ENCODE results near the gene CAMTA1. TPM values are rescaled to one million over a fixed set of nuclear protein-coding genes. Genes with fewer than 3 reads are reported as not detected.
"Not testable (repeated sequence)": the region's sequence is repeated elsewhere in the genome, so short reads cannot be mapped to it uniquely, and the experiment has no call there.

Gene CAMTA1
- 34.4 TPM for total RNA-seq

- ATAC-seq: no peak
These were observed at the start of gene CAMTA1 for GRCh38 chr1:6785318-6785727. CAMTA1 (plus strand) TSS chr1:6785454; CDS start chr1:6785531, 77 bp downstream.

GRCh38 chr1:6738987-6739676, 46.1 kb upstream of the CAMTA1 start:
- no peak for ATAC-seq

GRCh38 chr1:6742676-6743188, 42.5 kb upstream of the CAMTA1 start:
- ATAC-seq: not testable (repeated sequence)

GRCh38 chr1:6743189-6744101, 41.8 kb upstream of the CAMTA1 start:
- peak; percentile 88 for ATAC-seq

- no peak for ATAC-seq
These were observed 40.2 kb upstream of the CAMTA1 start for GRCh38 chr1:6745073-6745472.

- no peak for ATAC-seq
These were observed 37.6 kb upstream of the CAMTA1 start for GRCh38 chr1:6747674-6748073.

GRCh38 chr1:6750490-6750889, 34.8 kb upstream of the CAMTA1 start:
- no peak for ATAC-seq

- peak; percentile 80 for ATAC-seq
These were observed 31.7 kb upstream of the CAMTA1 start for GRCh38 chr1:6753320-6754140.

- no peak for ATAC-seq
These were observed 28.8 kb upstream of the CAMTA1 start for GRCh38 chr1:6756457-6756856.

- ATAC-seq: no peak
These were observed 27.4 kb upstream of the CAMTA1 start for GRCh38 chr1:6757719-6758435.

GRCh38 chr1:6761196-6761737, 24.0 kb upstream of the CAMTA1 start:
- ATAC-seq: no peak

GRCh38 chr1:6762060-6762459, 23.2 kb upstream of the CAMTA1 start:
- peak; percentile 91 for ATAC-seq

GRCh38 chr1:6770751-6771440, 14.4 kb upstream of the CAMTA1 start:
- ATAC-seq: peak; percentile 61

- ATAC-seq: no peak
These were observed 13.8 kb upstream of the CAMTA1 start for GRCh38 chr1:6771441-6771769.

- no peak for ATAC-seq
These were observed 10.9 kb upstream of the CAMTA1 start for GRCh38 chr1:6774381-6774780.

- no peak for ATAC-seq
These were observed 9.8 kb upstream of the CAMTA1 start for GRCh38 chr1:6775261-6776043.

GRCh38 chr1:6776389-6776788, 8.9 kb upstream of the CAMTA1 start:
- ATAC-seq: no peak

GRCh38 chr1:6776895-6777294, 8.4 kb upstream of the CAMTA1 start:
- ATAC-seq: peak; percentile 82

- ATAC-seq: no peak
These were observed 7.4 kb upstream of the CAMTA1 start for GRCh38 chr1:6777813-6778212.

GRCh38 chr1:6779089-6779805, 6.0 kb upstream of the CAMTA1 start:
- no peak for ATAC-seq
